Measurements from ENCODE around the gene GRIN2A.

Gene GRIN2A

DNA sequence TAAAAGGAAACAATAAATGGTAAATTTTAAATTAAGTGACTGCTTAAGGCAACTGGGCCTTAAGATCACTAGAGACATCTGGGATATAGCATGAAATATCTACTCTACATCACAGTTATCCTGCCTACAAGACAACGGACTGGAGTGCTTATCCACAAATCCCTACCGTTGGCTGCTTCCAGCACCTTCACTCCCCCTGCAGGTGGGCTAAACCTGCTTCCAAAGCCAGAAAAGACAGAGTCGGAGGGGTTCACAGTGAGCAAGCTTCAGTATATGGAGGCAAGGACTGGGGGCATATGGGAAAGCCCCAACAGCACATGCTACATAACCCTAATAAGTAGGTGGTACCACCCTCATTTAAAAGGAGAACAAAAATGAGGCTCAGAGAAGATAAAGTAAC lies 45.3 kb downstream of the GRIN2A start:
- DNase-seq (ENCODE audit: low read depth in 1 of 2, low spot score in 1 of 2) = no peak

DNA sequence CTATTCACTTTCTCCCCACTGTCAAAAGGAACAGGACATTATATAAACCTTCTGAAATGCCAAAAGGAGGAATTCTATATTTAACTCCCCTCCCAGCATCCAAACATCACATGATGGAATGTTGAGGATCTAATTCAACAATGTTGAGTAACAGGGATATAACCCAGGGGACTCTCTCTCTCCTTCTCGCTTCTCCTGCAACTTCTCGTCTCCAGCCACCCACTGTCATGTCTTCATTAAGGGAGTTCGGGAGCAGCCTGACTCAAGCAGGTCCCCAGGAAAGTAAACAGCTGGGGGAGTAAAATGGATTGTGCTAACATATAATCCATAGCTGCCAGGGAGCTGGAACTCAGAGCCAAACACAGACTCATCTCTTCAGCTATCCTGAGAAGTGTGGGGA lies 51.7 kb downstream of the GRIN2A start:
- no peak for DNase-seq (ENCODE audit: low read depth in 1 of 2, low spot score in 1 of 2)

DNA sequence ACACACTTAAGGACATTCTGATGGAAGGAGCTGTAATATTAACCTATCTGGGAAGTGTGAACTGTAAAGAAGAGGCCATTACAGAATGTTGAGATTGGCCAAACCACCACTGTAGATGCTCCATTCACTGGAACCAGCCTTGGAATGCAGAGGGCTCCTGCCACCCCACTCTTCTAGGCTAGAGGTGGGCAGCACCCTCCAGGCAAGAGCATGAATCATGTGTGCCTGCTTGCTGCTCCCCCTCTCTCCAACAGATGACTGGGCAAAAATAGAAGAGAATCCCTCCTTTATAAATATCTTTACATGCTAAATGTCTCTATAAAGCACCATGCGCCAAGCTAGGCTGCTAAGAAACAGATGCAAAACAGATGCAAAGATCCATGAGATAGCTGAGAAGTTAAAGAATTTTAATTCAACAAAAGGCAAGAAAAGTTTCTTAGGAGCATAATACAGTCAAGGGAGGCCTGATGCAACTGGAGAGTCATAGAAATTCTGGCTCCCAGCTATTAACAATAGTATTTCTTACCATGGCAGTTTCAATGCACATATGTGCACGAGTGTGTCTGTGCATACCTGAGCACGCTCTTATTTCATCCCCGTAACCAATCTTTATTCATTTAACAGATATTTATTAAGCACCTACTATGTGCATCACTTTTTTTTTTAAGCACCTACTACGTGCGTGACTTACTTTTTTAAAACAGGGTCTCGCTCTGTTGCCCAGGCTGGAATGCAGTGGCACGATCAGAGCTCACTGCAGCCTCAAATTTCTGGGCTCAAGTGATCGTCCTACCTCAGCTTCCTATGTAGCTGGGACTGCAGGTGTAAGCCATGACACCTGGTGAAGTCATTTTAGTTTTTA lies 53.6 kb downstream of the GRIN2A start:
- DNase-seq (ENCODE audit: low read depth in 1 of 2, low spot score in 1 of 2) = no peak

DNA sequence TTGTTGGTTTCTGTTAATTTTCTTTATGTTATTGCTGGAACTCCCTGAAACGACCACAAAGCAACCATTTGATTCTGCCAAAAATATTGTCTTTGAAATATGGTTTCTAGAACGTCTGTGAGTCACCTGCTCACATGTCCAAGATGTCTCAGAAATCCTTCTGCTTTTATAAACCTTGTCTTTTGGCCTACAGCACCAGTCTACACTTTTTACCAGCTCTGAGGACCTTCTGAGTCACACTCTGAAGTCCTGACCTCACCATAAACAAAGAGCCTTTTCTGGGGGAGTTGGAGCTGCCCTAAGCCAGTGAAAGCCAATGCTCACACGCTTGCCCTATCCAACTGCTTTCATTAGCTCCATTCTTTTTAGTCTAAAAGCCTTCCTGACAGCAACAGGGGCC lies 55.5 kb downstream of the GRIN2A start:
- no peak for DNase-seq (ENCODE audit: low read depth in 1 of 2, low spot score in 1 of 2)

DNA sequence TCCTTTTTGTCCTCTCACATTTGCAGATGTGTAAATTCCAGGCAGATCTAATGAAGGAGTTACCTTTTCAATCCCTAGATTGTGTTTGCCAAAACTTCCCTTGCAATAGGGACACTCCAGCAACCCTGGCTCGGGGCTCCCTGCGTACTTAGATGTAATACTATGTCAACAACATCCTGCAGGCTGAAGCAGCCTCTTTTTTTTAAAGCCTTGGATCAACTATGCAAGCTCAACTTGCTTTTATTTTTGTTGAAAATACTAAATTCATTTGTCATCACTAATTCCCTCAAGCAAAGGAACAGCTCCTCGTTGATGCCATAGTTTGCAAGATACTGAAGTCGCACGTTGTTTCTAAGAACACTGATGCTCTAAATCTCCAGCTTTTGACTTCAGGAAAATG lies 59.1 kb downstream of the GRIN2A start:
- no peak for DNase-seq (ENCODE audit: low read depth in 1 of 2, low spot score in 1 of 2)

DNA sequence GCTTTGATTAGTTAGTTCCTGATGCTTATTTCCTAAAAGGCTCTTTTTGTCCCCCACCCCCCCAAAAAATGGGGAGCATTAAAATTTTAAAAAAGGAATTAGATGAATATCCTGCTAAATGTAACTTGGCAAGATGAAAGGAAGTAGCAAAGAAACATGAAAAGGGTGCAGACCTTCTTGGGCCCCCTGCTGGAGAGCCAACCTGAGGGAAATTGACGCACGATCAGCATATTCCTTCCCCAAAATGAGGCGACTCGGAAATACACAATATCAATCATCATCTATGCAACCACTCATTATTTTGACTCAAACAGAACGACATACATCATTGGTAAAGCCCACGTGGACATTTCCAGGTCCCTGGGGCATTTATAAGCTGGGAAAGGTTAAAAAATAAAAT lies 59.7 kb downstream of the GRIN2A start:
- no peak for DNase-seq (ENCODE audit: low read depth in 1 of 2, low spot score in 1 of 2)

DNA sequence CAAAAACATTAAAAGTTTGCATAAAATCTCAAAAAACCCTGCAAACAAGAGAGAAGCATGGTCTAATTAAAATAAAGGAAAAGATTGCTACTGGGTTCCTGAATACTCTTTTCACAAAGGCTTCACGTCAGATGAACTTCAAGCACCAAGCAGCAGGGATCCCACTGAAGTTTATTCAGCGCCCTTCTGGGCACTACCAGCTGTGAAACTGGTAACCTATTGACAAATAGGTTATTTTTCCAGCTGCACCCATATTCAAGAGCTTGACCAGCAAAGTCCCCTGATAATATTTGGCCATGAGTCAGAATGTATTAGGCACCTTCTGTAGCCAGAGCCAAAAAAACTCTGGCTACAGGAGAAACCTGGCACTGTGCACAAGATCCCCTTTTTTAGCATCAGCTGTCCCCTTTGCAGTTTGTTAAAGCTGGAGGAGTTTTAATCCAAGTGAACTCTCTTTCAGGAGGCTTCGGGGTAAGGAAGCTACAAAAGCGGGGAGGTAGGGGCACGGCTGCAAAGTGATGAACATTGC lies 60.3 kb downstream of the GRIN2A start:
- no peak for DNase-seq (ENCODE audit: low read depth in 1 of 2, low spot score in 1 of 2)

DNA sequence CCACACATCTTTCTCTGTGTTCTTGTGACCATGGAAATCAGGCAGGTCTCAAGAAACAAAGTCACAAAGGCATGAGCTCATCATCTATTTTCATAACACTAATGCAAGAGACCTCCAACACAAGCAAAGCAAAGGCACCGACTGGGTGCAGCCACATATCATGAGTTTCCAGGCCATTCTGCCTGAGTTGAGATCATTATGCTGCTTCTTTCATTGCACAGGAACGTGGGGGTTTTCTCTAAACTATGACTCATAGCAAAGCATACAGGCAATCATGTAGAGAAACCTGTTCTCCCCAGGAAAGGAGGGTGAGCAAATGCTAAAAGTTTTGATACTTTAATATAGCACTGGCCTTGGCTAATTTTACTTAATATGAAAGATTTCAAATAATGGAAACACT lies 60.7 kb downstream of the GRIN2A start:
- DNase-seq (ENCODE audit: low read depth in 1 of 2, low spot score in 1 of 2) = no peak

DNA sequence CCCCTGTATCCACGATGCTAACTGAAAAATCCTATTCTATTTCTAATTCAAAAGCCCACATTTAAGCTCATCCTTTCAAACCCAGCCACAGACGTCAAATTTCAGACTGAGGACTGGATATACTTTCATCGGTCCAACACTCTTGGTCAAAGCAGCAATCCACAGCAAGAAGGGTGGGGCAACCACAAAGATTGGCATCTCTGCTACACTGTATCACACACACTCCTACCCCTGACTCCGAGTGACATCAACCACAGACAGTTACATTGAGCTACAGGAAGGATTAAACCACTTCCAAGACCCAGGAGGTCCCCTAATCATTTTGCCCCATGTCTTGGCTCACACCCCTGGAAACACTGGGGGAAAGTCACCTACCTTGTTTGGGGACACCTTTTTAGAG lies 61.3 kb downstream of the GRIN2A start:
- no peak for DNase-seq (ENCODE audit: low read depth in 1 of 2, low spot score in 1 of 2)

DNA sequence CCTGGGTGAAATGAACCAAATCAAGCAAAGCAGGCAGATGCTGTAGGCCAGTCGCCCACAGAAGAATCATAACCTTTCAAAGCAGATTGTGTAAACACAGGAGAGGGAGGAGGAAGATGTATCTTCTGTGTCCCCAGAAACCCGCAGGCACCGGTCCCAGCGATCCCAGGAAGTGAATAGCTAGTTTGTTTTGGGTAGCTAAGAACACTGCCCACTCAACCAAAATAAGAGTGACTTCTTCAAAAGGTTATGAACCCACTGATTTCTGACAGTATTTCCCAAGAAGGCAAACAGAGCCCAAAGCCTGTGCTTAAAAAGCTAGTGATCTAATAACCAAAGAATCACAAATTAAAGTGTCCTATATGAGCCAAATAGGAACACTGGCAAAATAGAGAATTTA lies 67.8 kb downstream of the GRIN2A start:
- no peak for DNase-seq (ENCODE audit: low read depth in 1 of 2, low spot score in 1 of 2)

DNA sequence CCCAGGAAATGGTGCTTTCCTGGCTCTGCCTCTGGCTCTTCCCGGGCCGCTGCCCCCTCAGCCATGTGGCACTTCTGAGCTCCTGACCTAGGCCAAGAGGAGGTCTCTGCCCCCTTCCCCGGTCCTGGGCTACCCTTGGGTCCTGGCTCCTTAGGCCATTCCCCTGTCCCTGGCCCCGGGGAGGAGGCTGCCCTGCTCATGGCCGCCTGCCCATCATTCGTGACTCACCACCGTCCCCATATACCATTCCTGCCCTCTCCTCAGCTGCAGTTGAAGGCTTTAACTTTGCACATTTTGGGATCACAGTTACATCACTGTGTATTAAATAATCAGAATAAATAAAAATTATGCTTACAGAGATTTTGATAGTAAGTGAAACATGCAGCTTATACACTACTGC lies 69.0 kb downstream of the GRIN2A start:
- DNase-seq (ENCODE audit: low read depth in 1 of 2, low spot score in 1 of 2) = no peak

DNA sequence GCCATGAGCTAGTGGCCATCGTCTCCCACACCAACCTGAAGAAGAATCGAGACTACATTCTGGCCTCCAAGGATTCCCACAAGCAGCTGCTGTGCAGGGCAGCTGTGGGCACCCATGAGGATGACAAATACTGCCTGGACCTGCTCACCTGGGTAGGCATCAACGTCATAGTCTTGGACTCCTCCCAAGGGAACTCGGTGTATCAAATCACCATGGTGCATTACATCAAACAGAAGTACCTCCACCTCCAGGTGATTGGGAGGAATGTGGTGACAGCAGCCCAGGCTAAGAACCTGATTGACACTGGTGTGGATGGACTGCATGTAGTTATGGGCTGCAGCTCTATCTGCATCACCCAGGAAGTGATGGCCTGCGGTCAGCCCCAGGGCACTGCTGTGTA lies 70.2 kb downstream of the GRIN2A start:
- DNase-seq (ENCODE audit: low read depth in 1 of 2, low spot score in 1 of 2) = no peak

DNA sequence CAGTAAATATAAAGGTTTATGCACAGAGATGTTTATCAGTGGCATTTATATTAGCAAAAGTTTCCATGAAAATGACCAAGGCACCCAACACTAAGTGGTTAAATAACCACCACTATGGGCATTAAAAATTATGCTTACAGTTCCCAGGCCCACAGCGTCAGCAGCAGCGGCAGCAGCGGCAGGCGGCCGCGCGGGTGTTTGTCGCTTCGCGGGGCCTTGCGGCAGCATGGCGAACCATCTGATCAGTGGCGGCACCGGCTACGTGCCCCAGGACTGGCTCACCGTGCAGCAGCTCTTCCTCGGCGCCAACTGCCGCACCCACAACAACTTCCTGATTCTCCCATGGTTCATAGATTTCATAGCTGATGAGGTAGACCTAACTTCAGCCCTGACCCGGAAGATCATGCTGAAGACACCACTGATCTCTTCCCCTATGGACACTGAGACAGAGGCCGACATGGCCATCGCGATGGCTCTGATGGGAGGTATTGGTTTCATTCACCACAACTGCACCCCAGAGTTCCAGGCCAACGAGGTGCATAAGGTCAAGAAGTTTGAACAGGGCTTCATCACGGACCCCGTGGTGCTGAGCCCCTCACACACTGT lies 71.0 kb downstream of the GRIN2A start:
- no peak for DNase-seq (ENCODE audit: low read depth in 1 of 2, low spot score in 1 of 2)

DNA sequence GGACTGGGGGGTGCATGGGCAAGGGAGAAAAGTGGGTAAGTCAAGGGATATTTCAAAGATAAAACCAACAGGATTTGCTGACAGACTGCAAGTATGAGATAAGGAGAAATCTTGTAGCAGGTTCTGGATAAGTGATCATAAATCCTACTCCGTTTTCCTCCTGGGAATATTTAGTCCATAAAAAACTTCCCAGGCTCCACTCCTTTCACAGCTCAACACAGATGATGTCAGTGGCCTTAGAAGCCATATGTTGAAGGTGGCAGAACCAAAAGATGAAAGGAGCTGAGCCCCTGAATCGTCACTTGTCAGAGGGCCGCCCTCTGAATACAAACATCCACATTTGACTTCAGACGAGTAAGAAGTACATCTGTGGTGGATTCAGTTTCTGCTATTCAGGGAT lies 71.7 kb downstream of the GRIN2A start:
- no peak for DNase-seq (ENCODE audit: low read depth in 1 of 2, low spot score in 1 of 2)

DNA sequence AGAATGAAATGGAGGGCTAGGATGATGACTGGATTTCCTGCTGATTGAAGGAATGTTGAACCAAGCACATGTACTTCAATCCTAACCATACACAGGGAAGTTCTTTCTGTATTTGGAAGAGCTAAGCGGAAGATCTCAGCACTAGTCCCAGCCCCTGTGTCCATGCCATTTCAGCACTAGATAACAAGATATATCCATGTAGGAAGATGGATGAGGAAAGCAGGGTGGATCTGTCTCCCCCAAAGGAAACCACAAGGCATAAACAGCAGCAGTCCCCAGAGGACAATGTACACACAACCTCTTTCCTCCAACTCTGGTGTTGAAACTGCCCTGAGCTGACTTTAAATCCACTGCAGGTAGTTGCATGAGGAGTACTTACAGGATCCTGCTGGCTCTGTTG lies 75.1 kb downstream of the GRIN2A start:
- no peak for DNase-seq (ENCODE audit: low read depth in 1 of 2, low spot score in 1 of 2)

DNA sequence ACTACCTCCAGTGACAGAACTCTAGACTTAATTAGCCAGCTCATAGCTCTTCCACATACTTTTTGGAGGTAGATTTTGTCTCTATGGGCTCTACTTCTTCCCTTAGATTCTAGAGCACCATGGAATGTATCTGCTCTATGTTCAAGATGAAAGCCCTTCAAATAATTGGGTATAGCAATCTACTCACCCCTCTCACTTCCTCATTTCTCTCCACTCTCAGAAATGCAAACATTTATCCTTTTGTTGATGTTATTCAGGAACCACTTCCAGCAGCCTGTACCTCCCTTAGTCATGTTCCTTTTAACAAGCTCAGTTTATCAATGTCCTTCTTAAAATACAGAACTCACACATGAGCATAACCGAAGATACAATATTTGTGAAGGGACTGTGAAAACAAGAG lies 78.5 kb downstream of the GRIN2A start:
- DNase-seq (ENCODE audit: low read depth in 1 of 2, low spot score in 1 of 2) = no peak

DNA sequence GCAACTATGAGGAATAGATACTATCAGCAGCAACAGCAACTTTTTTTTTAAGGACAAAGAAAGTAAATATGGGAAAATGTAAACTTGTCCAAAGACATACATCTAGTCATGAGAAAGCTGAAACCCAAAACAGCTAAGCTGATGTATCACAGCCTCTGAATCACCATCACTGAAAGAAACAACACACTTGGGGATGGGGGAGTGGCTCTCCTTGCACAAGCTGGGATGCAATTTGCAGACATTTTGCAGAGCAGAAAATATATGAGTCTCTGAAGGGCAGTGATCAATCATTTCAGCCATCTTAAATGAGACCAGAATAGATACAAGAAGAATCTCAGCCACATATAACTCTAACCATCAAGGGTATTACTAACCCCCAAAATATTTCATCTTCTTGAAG lies 79.1 kb downstream of the GRIN2A start:
- DNase-seq (ENCODE audit: low read depth in 1 of 2, low spot score in 1 of 2) = no peak

DNA sequence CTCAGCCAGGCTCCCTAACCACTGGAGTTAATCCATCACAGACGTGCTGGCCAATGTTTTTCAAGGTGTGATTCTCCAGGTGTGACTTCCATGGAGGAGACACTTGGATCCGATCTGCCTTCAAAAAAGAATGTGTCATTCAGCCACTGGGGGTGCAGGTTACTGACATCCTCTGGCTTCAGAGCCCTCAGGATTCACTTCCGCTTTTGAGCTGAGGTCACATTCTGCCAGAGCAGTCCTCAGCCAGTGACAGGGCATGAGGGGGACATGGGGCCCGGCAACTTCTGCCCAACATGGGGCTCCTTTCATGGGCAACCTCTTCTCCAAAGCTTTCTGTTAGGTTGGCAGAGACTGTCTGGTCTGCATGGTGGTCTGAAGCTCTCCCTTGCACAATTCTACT lies 81.4 kb downstream of the GRIN2A start:
- no peak for DNase-seq (ENCODE audit: low read depth in 1 of 2, low spot score in 1 of 2)

DNA sequence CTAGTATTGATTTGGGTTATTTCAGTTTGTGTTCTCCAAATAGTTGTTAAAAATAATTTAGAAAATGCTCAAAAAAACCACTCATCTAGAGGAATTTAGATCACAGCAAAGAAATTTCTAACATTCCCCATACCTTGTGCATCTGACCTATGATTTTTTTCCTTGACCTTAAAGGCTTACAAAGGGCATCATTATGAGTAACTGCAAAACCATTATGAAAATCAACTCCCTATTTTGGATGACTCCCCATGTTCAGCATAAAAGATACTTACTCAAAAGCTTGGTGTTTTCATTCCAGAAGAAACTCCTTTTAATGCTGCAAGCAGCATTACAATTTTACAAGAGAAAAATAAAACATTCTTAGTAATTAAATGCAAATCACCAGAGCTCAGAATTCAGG lies 83.2 kb downstream of the GRIN2A start:
- DNase-seq (ENCODE audit: low read depth in 1 of 2, low spot score in 1 of 2) = no peak

DNA sequence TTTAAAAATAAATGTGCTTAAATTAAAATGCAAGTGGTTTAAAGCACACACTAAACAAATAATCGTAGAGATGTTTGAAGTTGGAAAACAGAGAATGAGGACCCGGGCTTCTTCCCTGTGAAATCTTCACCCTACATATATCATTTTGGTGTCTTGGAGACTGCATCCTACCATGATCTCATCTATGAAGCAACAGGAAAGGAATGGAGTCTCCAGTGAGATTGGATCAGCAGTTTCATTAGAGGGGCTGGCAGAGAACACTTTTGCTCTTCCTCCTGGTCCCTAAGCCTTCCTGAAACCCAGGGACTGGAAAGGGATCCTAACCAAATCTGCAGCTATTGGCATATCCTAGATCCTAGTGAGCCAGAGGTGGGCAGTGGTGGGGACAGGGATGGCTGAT lies 85.0 kb downstream of the GRIN2A start:
- no peak for DNase-seq (ENCODE audit: low read depth in 1 of 2, low spot score in 1 of 2)

DNA sequence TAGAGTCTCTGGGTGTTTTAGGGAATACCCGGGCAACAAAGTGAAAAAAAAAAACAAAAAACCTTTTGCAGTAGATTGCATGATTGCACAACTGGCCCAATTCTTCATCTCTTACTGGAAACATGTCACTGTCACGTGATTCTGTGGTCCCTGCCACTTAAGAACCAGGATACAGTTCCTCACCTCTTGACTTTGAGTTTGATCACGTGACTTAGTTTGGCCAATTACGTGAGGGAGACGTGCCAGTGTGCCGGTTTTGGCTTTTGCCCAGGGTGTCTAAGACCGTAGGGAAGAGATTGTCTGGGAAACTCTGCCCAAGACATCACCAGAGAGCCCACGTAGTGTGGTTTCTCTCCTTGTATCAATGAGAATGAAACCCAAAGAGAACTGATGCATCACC lies 88.7 kb downstream of the GRIN2A start:
- DNase-seq (ENCODE audit: low read depth in 1 of 2, low spot score in 1 of 2) = no peak

DNA sequence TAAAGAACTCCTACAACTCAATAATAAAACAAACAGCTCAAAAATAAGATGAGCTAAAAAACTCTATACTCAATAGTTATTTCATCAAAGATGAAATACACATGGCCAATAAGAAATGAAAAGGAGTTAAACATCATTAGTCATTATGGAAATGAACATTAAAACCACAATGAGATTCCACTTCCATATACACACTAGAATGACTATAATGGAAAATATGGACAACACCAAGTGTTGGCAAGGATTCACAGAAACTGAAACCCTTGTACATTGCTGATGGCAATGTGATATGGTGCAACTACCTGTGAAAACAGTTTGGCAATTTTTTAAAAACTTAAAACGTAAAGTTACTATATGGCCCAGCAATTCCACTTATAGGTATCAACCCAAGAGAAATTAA lies 91.4 kb downstream of the GRIN2A start:
- DNase-seq (ENCODE audit: low read depth in 1 of 2, low spot score in 1 of 2) = no peak

DNA sequence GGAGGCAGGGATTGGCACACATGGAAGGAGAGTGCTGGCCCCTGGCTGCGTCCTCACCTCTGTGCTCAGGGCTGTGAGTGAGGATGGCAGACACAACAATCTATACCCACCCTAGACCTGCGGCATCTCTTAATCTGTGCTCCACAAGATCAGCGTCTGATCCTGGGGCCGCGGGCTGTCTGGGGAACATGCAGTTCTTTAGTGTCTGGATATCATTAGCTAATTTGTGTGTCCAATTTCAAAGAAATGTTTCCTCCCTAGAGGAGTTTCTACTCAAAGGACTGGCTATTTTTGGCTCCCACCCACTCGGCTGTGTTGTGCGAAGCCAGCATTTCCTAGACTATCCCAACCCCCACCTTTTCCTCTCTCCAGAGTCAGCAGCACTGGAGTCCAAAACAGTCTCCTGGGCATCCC lies 93.8 kb downstream of the GRIN2A start:
- no peak for DNase-seq (ENCODE audit: low read depth in 1 of 2, low spot score in 1 of 2)
